ENCODE results near the gene TSHZ3. TPM values are rescaled to one million over a fixed set of nuclear protein-coding genes. Genes with fewer than 3 reads are reported as not detected.

The TSHZ3 gene
- total RNA-seq, 1 experiment from 2014 or later, result 3.2 TPM

GRCh38 chr19:31303262-31303815, 45.9 kb downstream of the TSHZ3 start:
- Histone ChIP-seq H3K79me2 (ENCODE audit: insufficient read depth, low read length) (peaks cover 1% of the 10 kb centered on the region; the same call in 1 of the 2 replicates), H3K4ac (ENCODE audit: low read depth, low read length) (no peak overlapping the region), H3T11ph (ENCODE audit: low read length) (no peak overlapping the region), H4K5ac (ENCODE audit: insufficient read length, low read depth, low read length) (no peak overlapping the region), H2BK20ac (ENCODE audit: low read depth, low read length, poor library complexity, severe bottlenecking) (no peak overlapping the region), H4K91ac (ENCODE audit: insufficient read length, low read depth, low read length) (no peak overlapping the region), H2AFZ (ENCODE audit: low read length) (no peak overlapping the region), H3K27me3 (ENCODE audit: insufficient read depth, low read length) (no peaks in the 10 kb centered on the region), H4K20me1 (ENCODE audit: control insufficient read depth, insufficient read depth, insufficient read length) (no peaks in the 10 kb centered on the region), H3K23me2 (ENCODE audit: insufficient read length, low read depth, low read length, poor library complexity, severe bottlenecking) (no peaks in the 10 kb centered on the region), H2BK12ac (ENCODE audit: insufficient read length, low read depth, low read length) (no peak overlapping the region), H3K56ac (ENCODE audit: insufficient read length, low read depth, low read length) (no peak overlapping the region), H2AK5ac (ENCODE audit: insufficient read length, low read length) (no peak overlapping the region), H3K23ac (ENCODE audit: insufficient read length, low read depth, low read length) (no peak overlapping the region), H3K18ac (ENCODE audit: insufficient read length, low read depth, low read length) (no peak overlapping the region), H2BK120ac (ENCODE audit: low read depth, low read length, poor library complexity, severe bottlenecking) (no peak overlapping the region), H4K8ac (replicated peaks; ENCODE audit: insufficient read length, low read depth, low read length) (no peak overlapping the region), H3K79me1 (ENCODE audit: insufficient read depth, low read depth, low read length, poor library complexity, severe bottlenecking) (no peaks in the 10 kb centered on the region), H2BK5ac (ENCODE audit: insufficient read length, low read length) (no peak overlapping the region), H3K14ac (ENCODE audit: insufficient read depth, low read length) (no peak overlapping the region; the same call in 1 of the 2 replicates), H3K9ac (ENCODE audit: extremely low read depth, insufficient read length, low read length) (no peak overlapping the region), H3K27ac (ENCODE audit: insufficient read length, low read depth, low read length) (no peak overlapping the region), H2BK15ac (ENCODE audit: low read depth, low read length) (no peak overlapping the region), H3K4me1 (ENCODE audit: insufficient read depth, low read length) (no peaks in the 10 kb centered on the region; the same call in 1 of the 2 replicates), H3K9me3 (ENCODE audit: control insufficient read depth, low read depth, low read length) (no peaks in the 10 kb centered on the region), H3K4me2 (ENCODE audit: insufficient read depth, insufficient read length, low read length) (no peak overlapping the region)
- WGBS (ENCODE audit: extremely low coverage, insufficient read length, low lambda C conversion rate), result no CpG with 5 or more reads among the region's 16 CpGs
- Mint-ChIP-seq H3K4me3 (no peak overlapping the region), H3K36me3 (ENCODE audit: insufficient read depth in 1 of 3, low read depth in 3 of 3) (no peaks in the 10 kb centered on the region), H3K4me1 (peaks cover 0 to 4% of the 10 kb centered on the region in 2 experiments; a peak in 1 of 4 replicates), H3K9me3 (no peaks in the 10 kb centered on the region), H3K27me3 (ENCODE audit: low read depth) (no peaks in the 10 kb centered on the region), H3K27ac (no peak overlapping the region)
- no peak for TF ChIP-seq CTCF (conservative IDR thresholded peaks at IDR 0.05)
- DNase-seq, result no peak
